ENCODE data around the gene CAPG. TPM values are rescaled to one million over a fixed set of nuclear protein-coding genes. Genes with fewer than 3 reads are reported as not detected.

The CAPG gene
- total RNA-seq, 1 donor from 2014 or later: 555 TPM

GRCh38 chr2:85436836-85437487 is 26.8 kb upstream of the CAPG start:
- DNase-seq (no peak), ATAC-seq (no peak)
- Histone ChIP-seq H3K9me3 (no peaks in the 10 kb centered on the region), H3K27me3 (ENCODE audit: low read depth) (no peaks in the 10 kb centered on the region), H3K4me3 (peak overlapping the region; percentile 54), H3K27ac (peak overlapping the region; percentile 94), H3K4me1 (peaks cover 48% of the 10 kb centered on the region), H3K36me3 (no peaks in the 10 kb centered on the region)
- intact Hi-C loops (cut with DNase I): no loop called here
- no peak for TF ChIP-seq CTCF (IDR thresholded peaks at IDR 0.05)

- Histone ChIP-seq H3K4me3 (no peak overlapping the region), H3K4me1 (peaks cover 48% of the 10 kb centered on the region), H3K36me3 (no peaks in the 10 kb centered on the region), H3K27ac (peak overlapping the region; percentile 94), H3K9me3 (no peaks in the 10 kb centered on the region), H3K27me3 (ENCODE audit: low read depth) (no peaks in the 10 kb centered on the region)
- TF ChIP-seq CTCF (IDR thresholded peaks at IDR 0.05): no peak
- DNase-seq (no peak), ATAC-seq (no peak)
- intact Hi-C loops (cut with DNase I): no loop called here
These were observed 26.0 kb upstream of the CAPG start for GRCh38 chr2:85435981-85436835.

GRCh38 chr2:85435220-85435958 is 25.2 kb upstream of the CAPG start:
- DNase-seq (no peak), ATAC-seq (peak in 1 of 2 donors; percentile 12)
- no peak for TF ChIP-seq CTCF (IDR thresholded peaks at IDR 0.05)
- Histone ChIP-seq H3K27ac (peak overlapping the region; percentile 11), H3K36me3 (no peaks in the 10 kb centered on the region), H3K4me1 (peaks cover 48% of the 10 kb centered on the region), H3K9me3 (no peaks in the 10 kb centered on the region), H3K27me3 (ENCODE audit: low read depth) (no peaks in the 10 kb centered on the region), H3K4me3 (no peak overlapping the region)
- intact Hi-C loops (cut with DNase I): no loop called here

- Histone ChIP-seq H3K27me3 (ENCODE audit: low read depth) (no peaks in the 10 kb centered on the region), H3K4me3 (no peak overlapping the region), H3K27ac (no peak overlapping the region), H3K4me1 (peaks cover 48% of the 10 kb centered on the region), H3K9me3 (no peaks in the 10 kb centered on the region), H3K36me3 (no peaks in the 10 kb centered on the region)
- no peak for DNase-seq
- no peak for ATAC-seq
- TF ChIP-seq CTCF (IDR thresholded peaks at IDR 0.05): no peak
- intact Hi-C loops (cut with DNase I): no loop called here
These were observed 24.5 kb upstream of the CAPG start for GRCh38 chr2:85434696-85435095.

GRCh38 chr2:85433511-85434089 is 23.4 kb upstream of the CAPG start:
- H3K4me3 ChIP-seq: no peak overlapping the region
- no peaks in the 10 kb centered on the region for H3K27me3 ChIP-seq (ENCODE audit: low read depth)
- H3K27ac ChIP-seq: peak overlapping the region; percentile 19
- no peaks in the 10 kb centered on the region for H3K9me3 ChIP-seq
- intact Hi-C loops (cut with DNase I): no loop called here
- TF ChIP-seq CTCF (IDR thresholded peaks at IDR 0.05): no peak
- ATAC-seq: peak; percentile 30 to 41
- peak; percentile 70 for DNase-seq
- H3K4me1 ChIP-seq: peaks cover 45% of the 10 kb centered on the region
- H3K36me3 ChIP-seq: no peaks in the 10 kb centered on the region
